HepG2 (cell line): ENCODE data around the gene BCL2L1. TPM values are rescaled to one million over a fixed set of nuclear protein-coding genes. Genes with fewer than 3 reads are reported as not detected.

ENCODE experiments used
- ATRX ChIP-seq: sonication (generic); formaldehyde crosslinking; IDR thresholded peaks from 2 replicates; pipeline ENCODE4 v1.4.0; 2020; ENCODE audit warnings: missing genetic modification reagents, borderline replicate concordance
- DPF2 ChIP-seq: sonication (generic); formaldehyde crosslinking; IDR thresholded peaks from 2 replicates; pipeline ENCODE4 v1.4.0; 2020; ENCODE audit warnings: mild to moderate bottlenecking, low read depth, missing genetic modification reagents, borderline replicate concordance
- EP300 ChIP-seq, 3 experiments: sonication (generic) in 1 of 3; formaldehyde crosslinking in 1 of 3; IDR thresholded peaks; 2 replicates each; pipeline versions ENCODE4 v1.5.1 to v1.6.1; 2011 to 2020; ENCODE audit warnings: low read depth in 2 of 3, low read length in 2 of 3, borderline replicate concordance in 1 of 3, improper control_type of control experiment in 1 of 3, mild to moderate bottlenecking in 1 of 3, missing genetic modification reagents in 1 of 3, moderate library complexity in 1 of 3
- GFI1 ChIP-seq: sonication (generic); formaldehyde crosslinking; IDR thresholded peaks from 2 replicates; pipeline ENCODE4 v1.5.0; 2020; ENCODE audit warnings: missing genetic modification reagents, mild to moderate bottlenecking, borderline replicate concordance
- HBP1 ChIP-seq: IDR thresholded peaks from 2 replicates; pipeline ENCODE4 v1.6.1; 2016; ENCODE audit warnings: low read depth, control low read depth
- KDM3A ChIP-seq: IDR thresholded peaks from 2 replicates; pipeline ENCODE4 v1.6.1; 2018; ENCODE audit warnings: low read depth, missing compliant biosample characterization
- NR2C2 ChIP-seq: sonication (generic); formaldehyde crosslinking; IDR thresholded peaks from 2 replicates; pipeline ENCODE4 v1.4.0; 2020; ENCODE audit warnings: missing genetic modification reagents, mild to moderate bottlenecking, moderate library complexity, borderline replicate concordance
- PRDM10 ChIP-seq: sonication (generic); formaldehyde crosslinking; IDR thresholded peaks from 2 replicates; pipeline ENCODE4 v1.4.0; 2020; ENCODE audit warnings: low read depth, missing genetic modification reagents
- RBAK ChIP-seq: sonication (generic); formaldehyde crosslinking; IDR thresholded peaks from 2 replicates; pipeline ENCODE4 v1.5.1; 2020; ENCODE audit warnings: mild to moderate bottlenecking, missing genetic modification reagents
- RBFOX2 ChIP-seq: fragments of 200-400 bp; formaldehyde crosslinking; IDR thresholded peaks from 2 replicates; pipeline ENCODE4 v1.6.1; 2017; ENCODE audit warnings: low read depth, mild to moderate bottlenecking, low read length
- REPIN1 ChIP-seq: sonication (generic); formaldehyde crosslinking; IDR thresholded peaks from 2 replicates; pipeline ENCODE4 v1.8.0; 2022; ENCODE audit warnings: missing genetic modification reagents, low read depth, mild to moderate bottlenecking, borderline replicate concordance
- SRF ChIP-seq: IDR thresholded peaks from 2 replicates; pipeline ENCODE4 v1.6.1; 2011; ENCODE audit warnings: mild to moderate bottlenecking, low read depth, low read length, moderate library complexity
- TRIM24 ChIP-seq: sonication (generic); formaldehyde crosslinking; IDR thresholded peaks from 2 replicates; pipeline ENCODE4 v1.8.0; 2022; ENCODE audit warnings: mild to moderate bottlenecking, missing genetic modification reagents
- ZNF205 ChIP-seq: IDR thresholded peaks from 2 replicates; pipeline ENCODE4 v1.6.1; 2018; ENCODE audit warnings: missing biosample characterization, missing genetic modification reagents
- ZNF530 ChIP-seq: sonication (generic); formaldehyde crosslinking; IDR thresholded peaks from 2 replicates; pipeline ENCODE4 v1.5.0; 2020; ENCODE audit warnings: low read depth, mild to moderate bottlenecking, missing genetic modification reagents
- ZNF552 ChIP-seq: sonication (generic); formaldehyde crosslinking; IDR thresholded peaks from 2 replicates; pipeline ENCODE4 v1.9.0; 2022; ENCODE audit warnings: missing genetic modification reagents, mild to moderate bottlenecking, borderline replicate concordance
- ZNF790 ChIP-seq: sonication (generic); formaldehyde crosslinking; IDR thresholded peaks from 2 replicates; pipeline ENCODE4 v1.8.0; 2022; ENCODE audit warnings: missing genetic modification reagents, mild to moderate bottlenecking, borderline replicate concordance
- ZNF878 ChIP-seq: sonication (generic); formaldehyde crosslinking; IDR thresholded peaks from 2 replicates; pipeline ENCODE4 v1.8.1; 2023; ENCODE audit warnings: mild to moderate bottlenecking, missing genetic modification reagents, moderate library complexity
- ZSCAN29 ChIP-seq: sonication (generic); formaldehyde crosslinking; conservative IDR thresholded peaks from 2 replicates; pipeline ENCODE4 v1.4.0; 2020; ENCODE audit warnings: mild to moderate bottlenecking, missing genetic modification reagents
- polyA plus RNA-seq, 8 experiments: library from polyadenylated mRNA; depleted of rRNA in 3 of 8; stranded (reverse) in 7 of 8; unstranded in 1 of 8; fragments of >200 nt; fragmentation: Illumina TruSeq in 4 of 8; extraction: Trizol in 4 of 8; gene quantifications; 2 replicates each; pipeline versions ENCODE4 v1.2.1 to v1.2.3, GENCODE V29; 2011 to 2016; ENCODE audit warnings: low read depth in 4 of 8, missing spikeins in 1 of 8, mixed read lengths in 1 of 8; ENCODE audit not compliant: insufficient read depth in 1 of 8
- total RNA-seq, 5 experiments: library from RNA; depleted of rRNA; stranded (reverse); fragments of >200 nt; fragmentation: Illumina TruSeq; extraction: Trizol; gene quantifications; 2 replicates each; pipeline ENCODE4 v1.2.3, GENCODE V29; 2016; ENCODE audit warnings: low read depth in 1 of 5

BCL2L1 gene
- total and polyA plus RNA-seq, 2 of the 13 experiments (the other 11 are each of a cell fraction or from before 2014, with no cell fraction given): 164 to 258 TPM

- TF ChIP-seq KDM3A (CRISPR knock-in tag): no peak; the same call in 1 of the 2 replicates
- no peak for TF ChIP-seq PRDM10
- TF ChIP-seq ZNF552 (CRISPR knock-in tag): no peak
- no peak for TF ChIP-seq DPF2
- peak; percentile 57; the same call in 1 of the 2 replicates for TF ChIP-seq NR2C2 (CRISPR knock-in tag)
- 0 out of 2 replicates have a peak, but pooled peaks have one; percentile 62 for TF ChIP-seq ZNF790 (CRISPR knock-in tag)
- TF ChIP-seq ZSCAN29 (CRISPR knock-in tag): 0 out of 2 replicates have a peak, but pooled peaks have one; percentile 16
- TF ChIP-seq HBP1 (CRISPR knock-in tag): peak; percentile 81; the same call in 1 of the 2 replicates
- no peak for TF ChIP-seq ZNF205 (CRISPR knock-in tag)
- TF ChIP-seq ZNF530: no peak
- no peak for TF ChIP-seq ATRX (CRISPR knock-in tag)
- no peak; the same call in 1 of the 2 replicates for TF ChIP-seq RBFOX2
- peak; percentile 63; the same call in 1 of the 2 replicates for TF ChIP-seq GFI1 (CRISPR knock-in tag)
- TF ChIP-seq EP300 (IDR thresholded peaks at IDR 0.05; ENCODE audit: low read depth in 2 of 2, low read length in 2 of 2): peak; percentile 52 to 86; a peak in 2 of 4 replicates
- peak; percentile 66; the same call in 1 of the 2 replicates for TF ChIP-seq EP300 (CRISPR knock-in tag; IDR thresholded peaks at IDR 0.05; ENCODE audit: borderline replicate concordance)
- TF ChIP-seq ZNF878 (CRISPR knock-in tag): no peak
- TF ChIP-seq REPIN1 (CRISPR knock-in tag): 0 out of 2 replicates have a peak, but pooled peaks have one; percentile 57
- TF ChIP-seq TRIM24: no peak
- no peak for TF ChIP-seq SRF
- no peak for TF ChIP-seq RBAK (CRISPR knock-in tag)
Observed at GRCh38 chr20:31678389-31679356, 44.0 kb downstream of the BCL2L1 start (continued).
